A549 (cell line): ENCODE data around the gene GRID2.

Experiments
- CBX2 ChIP-seq: fragments of 200-600 bp; sonication (generic); IDR thresholded peaks from 2 replicates; pipeline ENCODE4 v1.6.1; 2016; ENCODE audit warnings: low read depth, mild to moderate bottlenecking, borderline replicate concordance
- EP300 ChIP-seq, 2 experiments: fragments of >200 bp; sonication (Bioruptor Twin); formaldehyde crosslinking; IDR thresholded peaks; 2 replicates in 1 of 2; 3 replicates in 1 of 2; pipeline ENCODE4 v1.6.1; 2016 to 2017
- JUNB ChIP-seq: fragments of >200 bp; sonication (Bioruptor Twin); formaldehyde crosslinking; IDR thresholded peaks from 2 replicates; pipeline ENCODE4 v1.6.1; 2016
- KDM5A ChIP-seq: fragments of 200-600 bp; sonication (generic); IDR thresholded peaks from 2 replicates; pipeline ENCODE4 v1.6.1; 2016; ENCODE audit warnings: antibody characterized with exemption, mild to moderate bottlenecking
- MAFK ChIP-seq: fragments of 450-650 bp; IDR thresholded peaks from 2 replicates; pipeline ENCODE4 v1.6.1; 2014; ENCODE audit not compliant: partially characterized antibody
- NR3C1 ChIP-seq: fragments of >200 bp; sonication (Bioruptor Twin); formaldehyde crosslinking; IDR thresholded peaks from 3 replicates; pipeline ENCODE4 v1.6.1; 2017
- POLR2A ChIP-seq: IDR thresholded peaks from 2 replicates; pipeline ENCODE4 v1.6.1; 2012; ENCODE audit warnings: mild to moderate bottlenecking, low read length
- TF ChIP-seq, protein P1 (sequence below): IDR thresholded peaks from 2 replicates; pipeline ENCODE4 v1.6.1; 2012; ENCODE audit warnings: low read depth, borderline replicate concordance
- TF ChIP-seq, protein P2 (sequence below): IDR thresholded peaks from 2 replicates; pipeline ENCODE4 v1.6.1; 2012

DNA sequence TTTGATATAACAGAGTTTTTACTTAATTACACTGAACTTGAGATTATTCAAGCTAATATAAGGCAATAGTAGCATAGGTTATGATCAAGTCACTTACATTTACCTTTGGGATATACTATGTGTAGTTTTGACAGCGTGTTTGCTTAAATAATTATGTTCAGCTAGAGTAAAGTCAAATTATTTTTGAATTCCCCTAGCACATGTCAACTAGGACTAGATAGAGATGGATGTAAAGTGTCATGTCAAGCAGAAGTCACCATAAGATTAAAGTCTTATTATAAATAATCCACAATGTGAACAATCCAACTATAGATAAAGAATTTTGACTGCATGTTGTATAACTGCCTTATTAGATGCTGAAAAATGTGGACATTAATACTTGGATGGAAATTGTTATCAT, 665.2 kb downstream of the GRID2 start:
- TF ChIP-seq KDM5A (no peak), POLR2A (no peak), JUNB (no peak), CBX2 (no peak), NR3C1 (no peak), EP300 (IDR thresholded peaks at IDR 0.05) (no peak), MAFK (no peak)
- TF ChIP-seq, protein P1, sequence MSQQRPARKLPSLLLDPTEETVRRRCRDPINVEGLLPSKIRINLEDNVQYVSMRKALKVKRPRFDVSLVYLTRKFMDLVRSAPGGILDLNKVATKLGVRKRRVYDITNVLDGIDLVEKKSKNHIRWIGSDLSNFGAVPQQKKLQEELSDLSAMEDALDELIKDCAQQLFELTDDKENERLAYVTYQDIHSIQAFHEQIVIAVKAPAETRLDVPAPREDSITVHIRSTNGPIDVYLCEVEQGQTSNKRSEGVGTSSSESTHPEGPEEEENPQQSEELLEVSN: no peak
- TF ChIP-seq, protein P2, sequence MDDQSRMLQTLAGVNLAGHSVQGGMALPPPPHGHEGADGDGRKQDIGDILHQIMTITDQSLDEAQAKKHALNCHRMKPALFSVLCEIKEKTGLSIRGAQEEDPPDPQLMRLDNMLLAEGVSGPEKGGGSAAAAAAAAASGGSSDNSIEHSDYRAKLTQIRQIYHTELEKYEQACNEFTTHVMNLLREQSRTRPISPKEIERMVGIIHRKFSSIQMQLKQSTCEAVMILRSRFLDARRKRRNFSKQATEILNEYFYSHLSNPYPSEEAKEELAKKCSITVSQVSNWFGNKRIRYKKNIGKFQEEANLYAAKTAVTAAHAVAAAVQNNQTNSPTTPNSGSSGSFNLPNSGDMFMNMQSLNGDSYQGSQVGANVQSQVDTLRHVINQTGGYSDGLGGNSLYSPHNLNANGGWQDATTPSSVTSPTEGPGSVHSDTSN: no peak
